OCI-LY3 (cell line): Measurements from ENCODE around the gene DLX3.

Experiments
- H2AFZ ChIP-seq: fragments of 200-600, 300-600 bp; shearing (Covaris generic); 2 replicates; pipeline ENCODE4 v1.6.0; 2014; ENCODE audit warnings: antibody characterized with exemption, low read depth, low read length
- H3K27ac ChIP-seq: fragments of 200-600, 300-600 bp; sonication (generic); 2 replicates; pipeline ENCODE4 v1.5.1; 2014; ENCODE audit warnings: mild to moderate bottlenecking, low read length, moderate library complexity, mixed read lengths
- H3K27me3 ChIP-seq: fragments of 200-600, 300-600 bp; sonication (generic); 2 replicates; pipeline ENCODE4 v1.6.1; 2014; ENCODE audit warnings: low read depth, low read length, mixed read lengths
- H3K36me3 ChIP-seq: fragments of 200-600, 300-600 bp; sonication (generic); replicated peaks from 2 replicates; pipeline ENCODE3; 2014; ENCODE audit warnings: low read depth, low read length, mixed read lengths
- H3K4me1 ChIP-seq: fragments of 300-600, 200-600 bp; sonication (generic); 2 replicates; pipeline ENCODE4 v1.6.1; 2014; ENCODE audit warnings: low read length, mixed read lengths
- H3K4me2 ChIP-seq: fragments of 200-600, 300-600 bp; sonication (generic); 2 replicates; pipeline ENCODE4 v1.6.1; 2014; ENCODE audit warnings: low read length, mixed read lengths
- H3K4me3 ChIP-seq: fragments of 300-600, 200-600 bp; sonication (generic); 2 replicates; pipeline ENCODE4 v1.5.1; 2014; ENCODE audit warnings: antibody characterized with exemption, mild to moderate bottlenecking, low read length, moderate library complexity
- H3K79me2 ChIP-seq: fragments of 300-600, 200-600 bp; shearing (Covaris generic); 2 replicates; pipeline ENCODE4 v1.6.1; 2014; ENCODE audit warnings: mild to moderate bottlenecking, low read length, mixed read lengths
- H3K9ac ChIP-seq: fragments of 300-600, 200-600 bp; shearing (Covaris generic); 2 replicates; pipeline ENCODE4 v1.6.0; 2014; ENCODE audit warnings: mild to moderate bottlenecking, low read length, moderate library complexity
- H3K9me3 ChIP-seq: fragments of 200-600, 300-600 bp; shearing (Covaris generic); 2 replicates; pipeline ENCODE4 v1.6.1; 2014; ENCODE audit warnings: low read length, mixed read lengths; ENCODE audit not compliant: insufficient read depth
- H4K20me1 ChIP-seq: fragments of 200-600, 300-600 bp; sonication (generic); 2 replicates; pipeline ENCODE4 v1.6.1; 2016; ENCODE audit warnings: low read length, mixed read lengths; ENCODE audit not compliant: insufficient read depth
- CTCF ChIP-seq: fragments of 200-600, 300-600 bp; sonication (generic); IDR thresholded peaks from 2 replicates; pipeline ENCODE4 v1.5.1; 2014; ENCODE audit warnings: antibody characterized with exemption, low read length, low read depth
- EZH2phosphoT487 ChIP-seq: fragments of 200-600 bp; shearing (Covaris generic); IDR thresholded peaks from 2 replicates; pipeline ENCODE4 v1.6.1; 2018; ENCODE audit warnings: antibody characterized with exemption, mixed run types, low read depth

The DLX3 gene

DNA sequence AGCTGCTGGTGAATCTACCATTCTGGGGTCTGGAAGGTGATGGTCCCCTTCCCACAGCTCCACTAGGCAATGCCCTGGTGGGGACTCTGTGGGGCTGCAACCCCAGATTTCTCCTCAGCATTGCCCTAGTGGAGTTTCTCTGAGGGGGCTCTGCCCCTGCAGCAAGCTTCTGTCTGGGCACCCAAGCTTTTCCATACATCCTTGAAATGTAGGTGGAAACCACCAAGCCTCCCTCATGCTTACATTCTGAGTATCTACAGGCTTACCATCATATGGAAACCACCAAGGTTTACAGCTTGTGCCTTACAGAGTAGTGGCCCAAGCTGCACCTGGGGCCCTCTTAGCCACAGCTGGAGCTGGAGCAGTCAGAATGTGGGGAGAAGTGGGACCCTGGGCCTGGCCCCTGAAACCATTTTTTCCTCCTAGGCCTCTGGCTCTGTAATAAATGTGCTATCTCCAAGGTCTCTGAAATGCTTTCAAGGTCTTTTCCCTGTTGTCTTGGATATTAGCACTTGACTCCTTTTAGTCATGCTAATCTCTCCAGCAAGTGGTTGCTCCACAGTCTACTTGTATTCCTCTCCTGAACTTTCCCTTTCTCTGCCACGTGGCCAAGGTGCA is 19.6 kb upstream of the DLX3 start:
- Histone ChIP-seq H3K36me3 (no peaks in the 10 kb centered on the region), H3K4me2 (no peak overlapping the region), H3K27me3 (peaks cover 12% of the 10 kb centered on the region), H3K4me1 (no peaks in the 10 kb centered on the region), H3K27ac (no peak overlapping the region), H3K9ac (no peak overlapping the region), H2AFZ (no peak overlapping the region), H3K4me3 (no peak overlapping the region), H4K20me1 (no peaks in the 10 kb centered on the region), H3K79me2 (no peaks in the 10 kb centered on the region), H3K9me3 (peaks cover 5% of the 10 kb centered on the region)
- no peak for TF ChIP-seq EZH2phosphoT487

DNA sequence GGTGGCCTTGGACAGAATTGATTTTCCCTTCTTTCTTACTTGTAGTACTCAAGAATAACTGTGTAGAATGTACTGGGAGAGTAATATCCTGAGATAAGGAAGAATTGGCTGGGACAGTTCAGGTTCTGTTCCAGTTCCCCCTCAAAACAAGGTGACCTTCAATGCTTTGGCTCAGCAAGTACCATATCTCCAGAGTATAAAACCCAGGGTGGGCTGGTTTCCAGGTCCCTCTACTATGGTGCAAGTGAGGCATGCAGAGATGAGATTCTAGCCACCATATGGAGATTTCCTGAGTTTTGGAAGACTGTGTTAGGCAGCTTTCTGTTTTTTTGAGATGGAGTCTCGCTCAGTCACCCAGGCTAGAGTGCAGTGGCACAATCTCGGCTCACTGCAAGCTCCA is 18.1 kb upstream of the DLX3 start:
- Histone ChIP-seq H4K20me1 (no peaks in the 10 kb centered on the region), H3K4me1 (peaks cover 3% of the 10 kb centered on the region), H3K36me3 (no peaks in the 10 kb centered on the region), H2AFZ (no peak overlapping the region), H3K27me3 (peaks cover 22% of the 10 kb centered on the region), H3K9ac (no peak overlapping the region), H3K4me2 (no peak overlapping the region), H3K9me3 (peaks cover 5% of the 10 kb centered on the region), H3K4me3 (no peak overlapping the region), H3K79me2 (no peaks in the 10 kb centered on the region), H3K27ac (no peak overlapping the region)
- TF ChIP-seq CTCF (no peak), EZH2phosphoT487 (no peak)

DNA sequence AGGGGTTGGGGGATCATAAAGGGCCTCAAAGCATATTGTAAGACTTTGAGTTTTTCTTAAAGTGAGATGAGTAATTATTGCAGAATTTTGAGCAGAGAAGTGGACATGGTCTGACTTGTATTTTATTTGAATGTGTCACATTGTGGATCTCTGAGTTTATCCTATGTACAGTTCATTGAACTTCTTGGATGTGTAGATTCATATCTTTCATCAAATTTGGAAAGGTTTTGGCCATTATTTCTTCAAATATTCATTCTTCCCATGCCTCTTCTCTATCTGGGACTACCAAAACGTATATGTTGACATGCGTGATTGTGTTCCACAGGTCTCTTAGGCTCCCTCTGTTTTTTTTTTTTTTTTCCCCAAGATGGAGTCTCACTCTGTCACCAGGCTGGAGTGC is 14.3 kb upstream of the DLX3 start:
- no peaks in the 10 kb centered on the region for H4K20me1 ChIP-seq
- H3K4me1 ChIP-seq: peaks cover 19% of the 10 kb centered on the region
- no peaks in the 10 kb centered on the region for H3K79me2 ChIP-seq
- H3K9ac ChIP-seq: no peak overlapping the region
- no peak for TF ChIP-seq CTCF
- TF ChIP-seq EZH2phosphoT487: no peak
- H3K27ac ChIP-seq: no peak overlapping the region
- no peaks in the 10 kb centered on the region for H3K36me3 ChIP-seq
- H3K4me3 ChIP-seq: no peak overlapping the region
- H2AFZ ChIP-seq: no peak overlapping the region
- H3K27me3 ChIP-seq: peaks cover 22% of the 10 kb centered on the region
- no peak overlapping the region for H3K4me2 ChIP-seq
- peaks cover 5% of the 10 kb centered on the region for H3K9me3 ChIP-seq

GRCh38 chr17:50003911-50004310 is 8.9 kb upstream of the DLX3 start:
- H3K4me2 ChIP-seq: no peak overlapping the region
- no peak overlapping the region for H2AFZ ChIP-seq
- H4K20me1 ChIP-seq: no peaks in the 10 kb centered on the region
- H3K36me3 ChIP-seq: no peaks in the 10 kb centered on the region
- peaks cover 25% of the 10 kb centered on the region for H3K27me3 ChIP-seq
- no peak for TF ChIP-seq CTCF
- H3K4me3 ChIP-seq: no peak overlapping the region
- H3K9me3 ChIP-seq: no peaks in the 10 kb centered on the region
- no peak overlapping the region for H3K27ac ChIP-seq
- H3K9ac ChIP-seq: no peak overlapping the region
- peaks cover 20% of the 10 kb centered on the region for H3K4me1 ChIP-seq
- H3K79me2 ChIP-seq: no peaks in the 10 kb centered on the region
